GM18502 (cell line): ENCODE measurements around the gene CST9.
"Not testable (repeated sequence)": the region's sequence is repeated elsewhere in the genome, so short reads cannot be mapped to it uniquely, and the experiment has no call there.

ENCODE experiments used
- ATAC-seq: cut with Tn5 transposase; IDR thresholded peaks from one replicate; pipeline ENCODE4 v1.9.1; 2021; ENCODE audit warnings: mild to moderate bottlenecking; ENCODE audit not compliant: unreplicated experiment, poor library complexity

The CST9 gene

DNA sequence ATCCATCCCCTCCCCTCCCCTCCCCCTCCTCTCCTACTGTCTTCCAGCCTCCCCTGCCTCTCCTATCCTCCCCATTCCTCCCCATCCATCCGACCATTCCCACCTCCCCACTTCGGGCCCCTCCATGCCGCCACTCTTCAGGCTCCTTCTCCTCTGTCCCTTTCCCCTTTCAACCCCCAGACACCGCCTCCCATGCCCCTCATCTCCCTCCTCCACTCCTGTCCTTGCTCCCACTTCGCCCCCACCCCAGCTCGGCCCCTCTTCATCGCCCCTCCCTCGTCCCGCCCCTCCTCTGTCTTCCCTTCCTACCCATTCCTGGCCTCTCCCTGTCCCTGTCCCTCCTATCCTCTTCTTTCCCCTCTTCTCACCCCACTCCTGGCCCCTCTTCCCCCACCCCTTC lies 32.6 kb upstream of the CST9 start:
- no peak for ATAC-seq

GRCh38 chr20:23637282-23638221 lies 31.8 kb upstream of the CST9 start, which contains the start of gene CST3:
CST3 (minus strand) TSS chr20:23637955; CDS start chr20:23637862, 93 bp downstream.
- ATAC-seq: peak; percentile 60

DNA sequence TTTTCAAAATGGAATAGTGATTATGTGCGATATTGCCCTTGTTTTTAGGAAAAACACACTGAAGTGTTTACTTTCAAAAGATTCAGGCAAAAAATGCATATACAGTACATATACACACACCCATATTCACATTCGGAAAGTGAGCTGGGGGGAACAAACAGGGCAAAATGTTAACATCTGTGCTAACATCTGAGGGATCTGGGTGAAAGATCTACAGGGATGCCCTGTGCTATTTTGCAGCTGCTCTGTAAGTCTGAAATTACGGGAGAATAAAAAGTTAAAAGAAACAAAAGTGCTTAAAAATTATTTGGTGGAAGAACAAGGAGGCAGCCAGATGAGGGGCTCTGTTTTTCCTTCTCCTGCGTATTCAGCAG lies 31.2 kb upstream of the CST9 start:
- ATAC-seq: no peak

GRCh38 chr20:23636182-23636907 lies 30.6 kb upstream of the CST9 start:
- ATAC-seq: no peak

DNA sequence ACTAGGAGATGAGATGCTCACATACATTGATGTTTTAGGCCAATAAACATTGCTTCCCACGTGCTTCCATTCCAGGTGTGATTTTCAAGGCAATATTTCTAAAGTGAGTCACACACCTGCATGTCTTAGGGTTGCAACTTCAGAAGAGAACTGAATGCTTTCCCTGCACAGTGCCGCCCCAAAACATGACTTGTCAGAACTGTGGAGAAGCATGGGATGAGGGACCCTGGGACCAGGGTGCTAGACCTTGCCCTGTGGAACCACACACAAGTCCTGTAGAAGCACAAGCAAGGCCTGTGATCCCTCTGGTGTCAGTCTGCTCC lies 30.0 kb upstream of the CST9 start:
- ATAC-seq: not testable (repeated sequence)

DNA sequence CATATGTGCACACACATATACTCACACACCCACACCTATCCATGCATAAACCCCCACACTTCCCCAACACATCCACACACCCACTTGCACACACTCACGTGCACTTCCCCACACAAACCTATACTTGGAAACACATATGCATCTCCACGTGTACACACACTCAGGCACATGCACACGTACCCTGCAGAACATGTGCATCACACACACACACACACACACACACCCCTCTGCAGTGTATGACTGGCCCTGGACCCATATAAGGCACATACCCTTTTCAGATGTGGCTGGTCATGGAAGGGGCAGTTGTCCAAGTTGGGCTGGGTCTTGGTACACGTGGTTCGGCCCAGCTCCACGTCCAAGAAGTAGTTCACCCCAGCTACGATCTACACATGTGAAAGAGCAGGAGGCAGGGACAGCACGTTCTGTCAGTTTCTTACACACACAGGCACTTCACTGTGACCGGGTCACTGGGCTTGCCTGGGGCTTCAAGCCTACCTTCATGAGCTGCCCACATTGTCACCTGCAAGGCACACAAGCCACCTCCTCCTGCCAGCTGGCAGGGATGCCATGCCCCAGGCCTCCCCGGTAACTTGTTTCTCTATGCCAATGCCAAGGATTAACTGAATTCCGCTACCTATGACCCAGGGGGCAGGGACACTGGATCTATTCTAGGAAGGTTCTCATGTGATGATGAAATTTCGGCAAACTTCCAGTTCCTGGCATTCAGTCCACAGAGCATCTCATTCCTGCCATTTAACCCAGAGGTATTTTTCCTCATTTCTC lies 29.5 kb upstream of the CST9 start:
- no peak for ATAC-seq

DNA sequence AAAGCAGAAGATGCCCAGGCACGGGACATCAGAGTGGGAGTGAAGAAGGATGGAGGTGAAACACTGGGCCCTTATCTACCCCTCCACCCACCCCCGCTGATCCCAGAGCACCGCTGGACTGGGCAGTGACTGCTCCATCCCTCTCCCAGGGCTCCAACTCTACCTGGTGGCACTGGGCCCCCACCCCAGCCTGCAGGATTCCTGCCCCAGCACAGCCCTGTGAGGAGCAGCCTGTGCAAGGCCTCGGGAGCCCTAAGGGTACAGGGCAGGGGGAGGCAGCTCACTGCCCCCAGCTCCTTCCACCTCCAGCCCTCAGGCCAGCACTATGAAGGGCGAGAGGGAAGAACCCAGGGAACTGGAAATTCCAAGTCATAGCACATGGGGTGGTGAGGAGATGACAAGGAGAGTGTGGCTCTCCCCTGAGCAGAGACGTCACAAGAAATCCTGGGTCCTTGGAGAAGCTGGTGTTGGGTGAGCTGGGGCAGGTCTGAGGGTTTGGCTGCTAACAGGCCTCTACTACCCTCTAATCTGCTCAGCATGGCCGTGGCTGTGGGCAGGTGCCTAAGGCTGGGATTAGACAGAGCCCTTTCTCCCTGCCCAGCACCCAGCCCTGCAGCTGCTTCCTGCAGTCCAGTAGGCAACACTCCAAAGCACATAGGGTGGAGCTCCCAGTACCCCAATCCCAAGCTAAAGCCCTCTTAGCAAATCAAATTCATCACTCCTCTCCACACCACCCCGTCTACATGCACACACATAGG lies 28.5 kb upstream of the CST9 start:
- ATAC-seq: no peak

GRCh38 chr20:23632711-23633573 lies 27.2 kb upstream of the CST9 start:
- ATAC-seq: no peak

GRCh38 chr20:23631981-23632710 lies 26.4 kb upstream of the CST9 start:
- ATAC-seq: no peak

DNA sequence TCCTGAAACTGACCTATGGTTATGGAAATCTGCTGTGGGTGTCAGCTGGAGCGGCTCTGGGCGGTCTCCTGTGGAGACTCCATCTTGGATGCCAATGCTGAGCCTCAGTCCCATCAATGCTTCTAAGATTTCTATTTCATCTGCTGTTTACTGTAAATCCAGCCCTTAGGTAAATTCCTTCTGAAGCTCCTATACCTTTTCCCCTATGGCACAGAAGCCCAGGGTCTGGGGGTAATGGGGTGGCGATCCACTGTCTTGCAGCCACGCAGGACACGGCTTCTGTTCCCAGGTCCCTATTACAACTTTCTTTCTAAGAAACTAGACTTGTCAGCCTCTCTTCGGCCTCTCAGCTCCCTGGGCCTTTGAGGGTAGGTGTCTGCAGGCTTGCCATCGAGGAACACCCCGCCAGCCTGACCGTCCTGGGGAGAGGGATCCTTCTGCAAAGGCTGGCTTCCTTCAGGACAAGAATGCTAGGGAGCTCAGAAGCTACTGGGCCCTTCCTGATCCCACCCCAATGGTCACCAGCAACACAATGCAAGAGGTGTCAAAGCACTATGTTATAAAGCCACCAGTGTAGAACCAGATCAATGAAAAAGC lies 25.6 kb upstream of the CST9 start:
- no peak for ATAC-seq

GRCh38 chr20:23630392-23630849 lies 24.7 kb upstream of the CST9 start:
- no peak for ATAC-seq

DNA sequence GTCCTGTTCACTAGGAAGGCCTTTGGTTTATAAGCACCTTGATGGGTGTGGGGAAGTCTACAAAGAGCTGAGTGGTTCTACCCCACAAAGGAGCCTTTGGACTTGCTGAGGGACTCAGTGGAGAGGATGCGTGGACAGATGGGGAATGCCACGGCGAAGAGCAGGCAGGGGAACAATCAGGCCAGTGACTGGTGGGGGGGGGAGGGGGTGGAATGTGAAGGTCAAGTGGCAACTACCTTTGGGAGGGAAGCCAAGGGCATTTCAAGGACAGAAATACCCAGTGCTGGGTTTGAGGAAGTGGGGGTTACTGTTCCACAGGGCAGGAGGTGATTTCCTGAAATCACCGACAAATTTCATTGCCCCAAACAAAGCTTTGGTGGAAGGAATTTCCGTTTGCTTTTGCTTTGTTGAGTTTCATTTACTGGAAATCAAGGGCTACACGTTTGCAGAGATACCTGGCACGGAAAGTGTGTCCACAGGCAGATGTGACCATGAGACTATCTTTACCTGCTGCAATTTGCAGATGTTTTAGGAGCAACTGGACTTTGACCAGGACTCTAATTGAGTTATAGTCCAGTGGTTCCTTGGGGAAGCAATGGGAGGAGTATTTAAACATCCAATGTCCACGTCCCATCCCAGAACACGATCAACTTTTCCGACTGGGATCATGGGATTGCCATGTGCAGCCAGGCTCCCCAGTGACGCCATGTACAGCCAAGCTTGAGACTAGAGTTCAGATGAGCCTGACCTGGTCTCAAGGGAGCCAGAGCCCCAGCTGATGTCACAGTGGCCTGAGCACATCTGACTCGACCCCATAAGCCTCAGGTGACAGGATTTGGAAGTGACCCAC lies 24.1 kb upstream of the CST9 start:
- no peak for ATAC-seq

- ATAC-seq: no peak
These were observed 23.4 kb upstream of the CST9 start for GRCh38 chr20:23629017-23629541.

DNA sequence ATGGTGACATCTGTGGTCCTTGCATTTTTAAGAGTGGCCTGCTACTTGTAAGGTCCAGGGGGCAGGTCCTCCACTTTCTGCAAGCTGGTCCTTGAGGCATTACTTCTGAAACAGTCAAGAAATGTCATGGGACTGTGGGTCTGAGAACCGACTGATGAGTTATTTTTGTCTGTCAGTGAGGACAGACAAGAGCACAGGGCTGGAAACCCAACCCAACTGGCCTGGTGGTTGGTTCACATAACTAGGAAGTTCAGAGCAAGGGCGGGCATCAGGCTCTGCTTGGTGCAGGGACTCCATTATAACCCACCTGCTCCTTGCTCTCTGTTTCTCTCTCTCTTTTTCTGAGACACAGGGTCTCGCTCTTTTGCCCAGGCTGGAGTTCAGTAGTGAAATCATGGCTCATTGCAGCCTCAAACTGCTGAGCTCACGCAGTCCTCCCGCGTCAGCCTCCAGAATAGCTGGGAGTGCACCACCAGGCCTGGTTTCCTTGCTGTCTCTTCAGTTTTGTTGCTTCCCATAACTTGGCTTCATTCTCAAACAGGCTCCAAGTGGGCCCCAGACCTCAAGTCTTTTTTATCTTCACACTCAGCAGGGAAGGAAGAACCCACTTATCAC lies 22.8 kb upstream of the CST9 start:
- ATAC-seq: no peak

GRCh38 chr20:23627501-23627900 lies 21.8 kb upstream of the CST9 start:
- ATAC-seq: no peak

DNA sequence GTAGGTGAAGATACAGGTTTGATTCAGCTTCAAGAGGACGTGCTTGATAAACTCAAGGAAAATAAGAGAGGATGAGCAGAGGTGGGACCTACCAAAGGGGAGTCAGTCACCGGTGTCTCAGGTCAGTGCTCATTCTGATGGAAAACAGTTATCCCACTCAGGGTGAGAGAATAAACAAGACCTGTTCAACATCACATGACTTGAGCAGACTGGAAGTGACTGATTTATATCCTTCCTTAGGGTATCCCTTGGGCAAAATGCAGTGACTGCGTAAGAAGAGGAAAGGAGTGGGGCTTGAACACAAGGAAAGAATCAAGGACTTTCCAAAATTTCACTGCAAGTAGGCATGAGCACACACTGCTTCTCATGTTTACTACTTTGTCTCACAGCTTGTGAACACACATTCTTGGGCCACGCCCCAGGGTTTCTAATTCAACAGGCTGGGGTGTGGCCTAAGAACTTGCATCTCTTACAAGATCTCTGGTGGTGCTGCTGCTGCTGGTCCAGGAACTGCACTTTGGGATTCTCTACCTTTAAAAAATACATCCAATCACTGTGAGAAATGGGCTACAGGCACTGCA lies 20.4 kb upstream of the CST9 start:
- no peak for ATAC-seq
